ENCODE results near the gene TUBA3D. TPM values are rescaled to one million over a fixed set of nuclear protein-coding genes. Genes with fewer than 3 reads are reported as not detected.

The TUBA3D gene
- total RNA-seq, result not detected in 2 replicates

GRCh38 chr2:131475831-131476230 is at the start of gene TUBA3D:
TUBA3D (plus strand) TSS chr2:131476119; CDS start chr2:131476200, 81 bp downstream.

DNA sequence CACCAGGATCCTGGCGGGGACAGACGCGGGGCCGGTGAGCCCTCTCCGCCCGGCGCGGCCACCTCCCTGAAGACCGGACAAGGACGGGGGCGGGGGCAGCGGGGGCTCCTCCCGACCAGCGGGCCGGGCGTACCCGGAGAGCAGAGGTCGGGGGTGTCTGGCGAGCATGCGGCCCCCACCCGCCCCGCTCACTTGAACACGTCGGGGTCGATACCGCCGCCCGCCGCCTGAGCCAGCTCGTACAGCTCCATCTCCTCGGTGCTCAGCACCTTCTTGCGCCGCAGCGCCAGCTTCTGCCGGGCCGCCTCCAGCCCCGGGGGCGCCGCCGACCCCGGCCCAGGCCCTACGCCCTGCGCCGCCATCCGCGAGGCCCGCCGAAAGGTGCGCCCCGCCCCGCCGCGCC is 16.1 kb downstream of the TUBA3D start, which contains the start of gene MZT2A:
Gene MZT2A, minus strand, starts transcription at position 383 of the 403 bp plus-strand sequence. Its CDS starts 21 bp downstream, at position 362.

DNA sequence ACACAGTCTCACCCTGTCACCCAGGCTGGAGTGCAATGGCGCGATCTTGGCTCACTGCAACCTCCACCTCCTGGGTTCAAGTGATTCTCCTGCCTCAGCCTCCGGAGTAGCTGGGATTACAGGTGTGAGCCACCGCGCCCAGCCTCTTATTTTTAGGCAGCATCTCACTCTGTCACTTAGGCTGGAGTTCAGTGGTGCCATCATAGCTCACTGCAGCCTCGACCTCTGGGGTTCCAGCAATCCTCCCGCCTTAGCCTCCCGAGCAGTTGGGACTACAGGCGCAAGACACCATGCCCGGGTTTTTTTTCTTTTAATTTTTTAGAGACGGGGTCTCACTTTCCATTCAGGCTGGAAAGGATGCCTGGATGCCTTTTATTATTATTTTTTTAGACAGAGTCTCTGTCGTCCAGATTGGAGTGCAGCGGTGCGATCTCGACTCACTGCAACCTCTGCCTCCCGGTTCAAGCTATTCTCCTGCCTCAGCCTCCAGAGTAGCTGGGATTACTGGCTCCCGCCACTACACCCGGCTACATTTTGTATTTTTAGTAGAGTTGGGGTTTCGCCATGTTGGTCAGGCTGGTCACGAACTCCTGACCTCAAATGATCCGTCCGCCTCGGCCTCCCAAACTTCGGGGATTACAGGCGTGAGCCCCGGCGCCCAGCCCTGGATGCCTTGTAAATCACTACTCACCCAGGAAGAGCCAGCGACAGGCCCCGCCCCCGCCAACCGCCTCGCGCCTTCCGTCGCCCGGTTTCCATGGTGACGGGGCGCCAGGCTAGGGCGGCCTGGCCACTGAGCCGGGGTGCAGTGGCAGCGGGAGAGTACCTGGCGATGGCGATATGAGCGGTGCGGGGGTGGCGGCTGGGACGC is 51.4 kb downstream of the TUBA3D start, which contains the start of gene CCDC74A:
Gene CCDC74A, plus strand, starts transcription at position 758 of the 871 bp plus-strand sequence. Its CDS starts 83 bp downstream, at position 841.

Other genes starting within 250 kb of the TUBA3D start
- under 0.01 TPM in 1 of 2 replicates, not detected in the other for gene RAB6D, start 112.0 kb upstream of the TUBA3D start, total RNA-seq
- gene MZT2A, start 16.3 kb downstream of the TUBA3D start, total RNA-seq, result 185 and 259 TPM in 2 replicates
- gene CCDC74A, start 51.8 kb downstream of the TUBA3D start, total RNA-seq, result 6.0 and 15.6 TPM in 2 replicates

All from tracheal epithelial cell (primary cell).